Measurements from ENCODE around the gene IGF1R.

The IGF1R gene

DNA sequence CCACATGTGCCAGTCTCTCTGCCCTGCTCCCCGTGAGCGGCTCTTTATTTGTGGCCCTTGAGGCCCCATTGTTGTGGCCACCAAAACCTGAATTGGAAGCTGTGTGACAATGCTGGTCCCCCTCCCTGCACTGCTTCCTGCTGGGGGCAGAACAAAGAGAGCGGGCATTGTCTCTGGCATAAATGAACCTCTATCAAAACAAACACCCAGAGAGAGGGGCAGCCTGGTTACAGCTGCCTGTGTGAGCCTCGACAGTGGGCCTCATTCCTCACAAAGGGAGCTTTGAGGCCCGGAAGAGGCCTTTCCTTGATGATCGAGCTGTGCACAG is 152.9 kb downstream of the IGF1R start:
- no peak for FAIRE-seq

DNA sequence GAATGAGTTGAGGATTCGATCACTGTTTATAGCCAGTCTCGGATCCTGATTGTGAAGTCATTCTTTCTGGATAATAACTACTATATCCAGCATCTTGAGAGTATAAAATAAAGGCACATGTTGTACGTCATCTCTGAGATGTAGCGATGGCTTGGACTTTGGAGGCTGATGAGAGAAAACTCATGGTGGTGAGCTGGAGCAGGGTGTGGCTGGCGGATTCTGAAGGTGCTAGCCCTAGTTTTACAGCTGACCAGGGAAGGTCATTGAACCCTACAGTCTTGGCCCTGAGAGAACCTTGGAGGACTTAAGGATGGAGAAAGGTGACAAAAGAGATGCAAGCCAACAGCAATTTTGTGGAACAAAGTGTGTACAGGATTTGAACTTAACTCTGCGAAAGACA is 153.8 kb downstream of the IGF1R start:
- FAIRE-seq: no peak

DNA sequence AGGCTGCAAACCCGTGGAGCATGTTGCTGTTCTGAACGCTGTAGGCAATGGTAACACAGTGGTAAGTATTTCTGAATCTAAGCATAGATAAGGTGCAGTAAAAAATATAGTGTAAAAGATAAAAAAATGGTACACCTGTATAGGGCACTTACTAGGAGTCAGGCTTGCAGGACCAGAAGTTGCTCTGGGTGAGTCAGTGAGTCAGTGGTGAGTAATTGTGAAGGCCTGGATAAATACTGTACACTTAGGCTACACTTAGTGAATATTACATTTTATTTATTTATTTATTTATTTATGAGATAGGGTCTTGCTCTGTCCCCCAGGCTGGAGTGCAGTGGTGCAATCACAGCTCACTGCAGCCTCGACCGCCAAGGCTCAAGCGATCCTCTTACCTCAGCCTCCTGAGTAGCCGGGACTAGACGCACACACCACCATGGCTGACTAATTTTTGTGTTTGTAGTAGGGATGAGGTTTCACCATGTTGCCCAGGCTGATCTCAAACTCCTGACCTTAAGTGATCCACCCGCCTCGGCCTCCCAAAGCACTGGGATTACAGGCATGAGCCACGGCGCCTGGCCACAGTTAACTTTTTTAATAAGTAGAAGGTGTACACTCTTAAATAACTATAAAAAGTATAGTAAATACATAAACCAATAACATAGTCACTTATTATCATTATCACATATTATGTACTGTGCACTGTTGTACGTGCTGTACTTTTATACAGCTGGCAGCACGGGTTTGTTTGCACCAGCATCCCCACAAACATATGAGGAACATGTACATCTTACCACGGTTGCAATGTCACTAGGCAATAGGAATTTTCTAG is 155.1 kb downstream of the IGF1R start:
- no peak for FAIRE-seq

DNA sequence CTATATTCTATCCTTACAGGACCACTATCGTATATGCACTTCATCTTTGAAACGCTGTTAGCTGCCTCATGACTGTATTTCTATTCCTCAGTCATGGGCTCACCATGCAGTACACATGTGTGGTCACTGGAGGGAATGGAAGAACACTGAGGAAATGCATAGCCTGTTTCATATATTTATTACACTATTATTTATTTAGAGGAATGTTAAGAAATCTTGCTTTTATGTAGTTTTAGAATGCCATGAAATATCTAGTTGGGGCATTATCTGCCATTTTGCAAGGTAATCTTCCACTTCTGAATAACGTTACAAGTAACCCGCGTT is 155.7 kb downstream of the IGF1R start:
- no peak for FAIRE-seq

DNA sequence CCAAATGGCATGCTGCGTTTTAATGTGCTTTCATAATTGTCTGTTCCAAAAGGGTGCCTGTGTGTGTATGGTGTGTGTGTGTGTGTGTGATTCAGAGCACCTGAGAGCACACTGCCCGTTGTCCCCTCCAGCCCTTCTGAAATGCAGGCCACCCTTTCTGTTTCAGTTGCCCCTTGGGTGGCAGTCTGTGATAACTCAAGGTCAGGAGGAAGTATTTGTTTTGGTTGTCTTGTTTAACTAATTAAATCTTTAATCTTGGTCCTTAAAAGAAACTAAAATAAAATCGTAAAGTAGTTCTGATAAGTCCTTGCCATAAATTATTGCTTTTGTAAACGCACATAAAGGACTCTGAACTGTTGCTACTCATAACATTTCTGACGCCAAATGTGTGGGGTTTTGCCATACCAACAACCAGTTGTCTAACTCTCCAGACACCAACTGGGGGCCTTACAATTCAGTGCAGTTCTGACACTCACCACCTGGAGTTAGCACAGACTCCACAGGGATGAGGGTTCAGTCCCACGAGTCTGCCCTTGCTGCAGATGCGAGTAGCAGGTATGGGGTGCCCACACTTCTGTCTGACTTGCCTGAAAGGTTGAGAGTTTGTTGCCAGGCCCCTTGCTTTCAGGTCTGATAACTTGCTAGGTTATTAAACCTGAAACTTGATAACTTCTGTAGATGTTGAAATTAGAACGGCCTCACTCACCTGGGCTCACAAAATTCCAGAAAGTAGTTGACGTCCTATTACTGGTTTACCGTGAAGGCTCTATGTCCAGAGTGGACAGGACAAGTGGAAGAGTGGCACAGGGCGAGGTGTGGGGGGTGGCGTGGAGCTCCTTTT is 157.3 kb downstream of the IGF1R start:
- peak; percentile 13 for FAIRE-seq

DNA sequence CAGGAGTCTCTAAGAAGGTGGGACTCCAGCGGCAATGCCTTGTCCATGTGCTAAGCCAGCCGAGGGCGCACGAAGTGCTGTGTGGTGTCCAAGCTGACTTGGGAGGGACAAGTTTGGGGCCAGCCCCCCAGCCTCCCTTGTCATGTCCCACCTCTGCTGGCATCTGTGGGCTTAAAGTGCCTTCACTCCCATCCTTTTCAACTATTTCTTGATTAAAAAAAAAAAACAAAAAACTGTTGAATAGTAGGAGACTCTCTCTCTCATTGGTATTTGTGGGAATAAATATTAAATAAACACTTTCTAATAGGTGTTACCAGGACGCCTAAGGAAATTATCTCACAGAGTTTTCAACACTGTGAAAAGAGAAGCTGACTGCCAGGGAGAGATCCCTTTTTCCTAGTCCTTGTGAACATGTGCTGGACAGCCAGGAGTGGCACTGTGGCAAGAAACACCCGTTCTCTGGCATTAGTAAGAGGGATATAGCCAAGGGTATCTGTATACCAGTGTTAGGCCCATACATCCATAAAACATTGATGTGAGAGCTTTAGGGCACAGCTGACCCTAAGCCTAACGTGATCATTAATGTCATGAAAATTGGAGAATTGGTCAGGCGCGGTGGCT is 158.0 kb downstream of the IGF1R start:
- no peak for FAIRE-seq

DNA sequence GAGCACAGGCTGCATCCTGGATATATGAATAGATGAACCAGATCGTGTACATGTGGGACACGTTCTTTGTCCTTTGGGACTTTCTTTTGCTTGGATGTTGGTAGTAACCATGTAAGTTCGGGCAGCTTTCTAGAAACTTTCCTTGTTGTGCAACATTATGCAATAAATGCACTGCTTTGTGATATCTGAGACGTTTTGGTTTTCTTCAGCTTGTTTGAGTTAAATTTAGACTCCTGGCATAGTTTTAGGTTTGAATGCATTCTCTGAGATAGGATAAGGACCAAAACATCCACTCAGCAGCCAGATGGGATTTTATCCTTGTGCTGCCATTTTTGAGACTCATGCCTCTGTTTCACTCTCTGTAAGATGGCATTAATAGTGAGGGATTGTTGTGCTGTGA is 158.9 kb downstream of the IGF1R start:
- FAIRE-seq: no peak

DNA sequence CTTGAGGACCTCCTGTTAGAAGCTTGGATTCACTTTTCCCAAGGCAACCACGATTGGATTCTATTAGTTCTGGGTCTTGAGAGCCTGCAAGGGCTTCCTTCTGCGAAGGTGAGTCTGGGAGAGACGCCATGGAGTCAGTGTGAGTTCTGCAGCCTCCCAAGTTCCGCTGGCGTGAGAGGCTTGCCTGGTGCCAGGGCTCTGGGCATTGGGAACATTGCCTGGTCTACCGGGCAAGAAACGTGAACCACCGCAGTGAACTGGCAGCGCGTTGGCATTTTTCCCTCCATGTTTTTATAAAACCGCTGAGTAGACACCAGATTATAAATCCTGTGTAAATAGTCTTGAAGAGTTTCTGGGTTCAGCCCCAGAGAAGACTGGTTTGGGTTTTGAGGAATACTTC is 160.9 kb downstream of the IGF1R start:
- no peak for FAIRE-seq

DNA sequence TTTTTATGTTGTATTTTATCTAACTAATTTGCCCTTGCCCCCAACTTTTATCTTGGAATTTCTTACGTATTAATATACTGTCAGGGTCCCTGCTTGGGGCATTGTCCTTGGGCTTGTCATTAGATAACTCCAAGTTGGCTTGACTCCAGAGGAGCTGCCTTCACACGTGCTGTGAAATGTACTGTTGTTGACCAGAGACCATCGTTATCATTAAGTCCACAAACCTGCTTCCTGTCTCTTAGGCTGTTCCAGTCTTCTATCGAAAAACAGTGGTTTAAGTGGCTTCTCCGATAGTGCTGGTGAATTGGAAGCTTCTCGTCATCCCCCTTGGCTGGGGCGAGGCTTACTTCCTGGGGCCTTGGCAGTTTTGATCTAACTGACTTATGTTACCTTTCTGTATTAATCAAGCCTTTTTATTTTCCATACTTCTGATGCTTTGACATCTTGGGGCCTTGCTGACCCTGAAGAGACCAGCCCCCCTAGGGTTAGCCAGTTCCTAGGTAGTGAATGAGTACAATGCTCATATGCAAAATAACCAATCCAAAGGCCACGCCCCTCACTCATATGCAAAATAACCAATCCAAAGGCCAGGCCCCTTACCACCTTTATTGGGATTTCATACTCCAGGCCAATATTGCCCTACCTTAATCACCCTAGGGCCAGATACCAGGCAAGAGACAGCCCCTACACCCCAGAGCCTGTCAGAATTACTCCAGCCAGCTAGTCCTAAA is 164.5 kb downstream of the IGF1R start:
- no peak for FAIRE-seq

DNA sequence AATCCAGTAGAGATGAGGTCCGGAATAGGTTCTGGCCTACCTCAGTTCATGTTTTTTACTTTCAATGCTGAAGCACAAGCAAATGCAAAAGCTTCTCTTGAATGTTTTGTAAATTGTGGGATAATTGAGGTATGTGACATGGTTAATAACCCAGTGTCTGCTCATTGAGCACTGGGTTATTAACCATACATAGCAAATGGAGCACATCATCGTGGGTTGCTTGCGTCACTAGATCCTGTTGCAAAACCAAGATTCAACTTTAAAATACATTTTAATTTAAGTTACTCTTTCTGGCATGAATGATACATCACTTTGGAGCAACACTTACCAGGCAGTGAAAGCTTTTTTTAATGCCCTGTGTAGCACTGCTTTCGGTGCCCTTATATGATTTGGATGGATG is 165.6 kb downstream of the IGF1R start:
- FAIRE-seq: no peak

DNA sequence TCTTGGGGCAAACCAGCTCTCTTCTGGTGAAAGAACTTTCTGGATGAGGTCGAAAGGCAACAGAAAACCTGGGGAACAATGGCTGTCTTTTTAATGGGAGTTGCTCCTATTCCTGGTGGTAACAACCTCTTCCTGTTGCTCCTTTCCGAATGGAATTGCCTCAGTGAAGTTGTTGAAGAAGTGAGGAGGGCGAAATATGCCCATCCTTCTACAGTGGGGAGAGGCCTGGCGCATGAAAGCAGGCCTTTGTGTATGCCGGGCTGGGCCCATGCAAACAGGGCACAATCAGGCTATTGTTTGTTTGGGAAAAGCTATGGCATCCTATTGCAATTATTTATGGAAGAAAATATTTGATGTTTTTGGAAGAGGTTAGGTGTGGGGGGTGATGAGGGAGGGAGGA is 166.9 kb downstream of the IGF1R start:
- no peak for FAIRE-seq

DNA sequence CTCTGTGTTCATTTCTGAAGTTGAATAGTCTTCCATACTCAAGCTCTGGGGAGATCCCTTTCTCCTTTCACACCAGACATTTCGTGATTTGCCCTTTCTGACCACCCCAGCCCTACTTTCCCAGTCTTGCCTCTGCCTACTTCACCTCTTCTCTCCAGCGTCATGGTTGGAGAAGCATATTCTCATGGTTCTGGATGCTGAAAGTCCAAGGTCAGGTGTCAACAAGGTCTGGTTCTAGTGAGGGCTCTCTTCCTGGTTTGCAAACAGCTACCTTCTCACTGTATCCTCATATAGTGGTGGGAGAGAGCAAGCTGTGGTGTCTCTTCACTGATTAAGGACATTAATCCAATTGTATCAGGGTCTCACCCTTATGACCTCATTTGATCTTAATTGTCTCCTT is 169.4 kb downstream of the IGF1R start:
- no peak for FAIRE-seq

DNA sequence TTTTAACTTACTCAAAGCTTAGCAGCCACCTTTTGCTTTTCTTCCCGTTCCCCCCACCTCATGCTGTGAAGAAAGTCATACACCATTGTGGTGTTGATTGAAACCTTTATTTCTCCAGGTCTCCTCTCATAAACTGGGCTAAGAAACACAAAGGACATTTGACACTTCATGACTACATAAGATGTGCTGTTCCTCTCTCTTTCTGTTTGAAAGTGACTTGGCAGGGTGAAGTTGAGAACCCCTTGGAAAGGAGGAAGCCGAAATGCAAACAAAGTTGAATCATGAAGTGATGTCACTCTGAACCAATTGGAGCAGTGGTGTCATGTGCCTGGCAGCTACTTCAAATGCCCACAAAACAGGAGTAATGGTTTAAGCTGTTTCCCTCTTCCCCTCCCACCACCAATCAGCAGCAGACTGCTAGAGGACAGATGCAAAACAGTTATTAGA is 174.7 kb downstream of the IGF1R start:
- FAIRE-seq: no peak

DNA sequence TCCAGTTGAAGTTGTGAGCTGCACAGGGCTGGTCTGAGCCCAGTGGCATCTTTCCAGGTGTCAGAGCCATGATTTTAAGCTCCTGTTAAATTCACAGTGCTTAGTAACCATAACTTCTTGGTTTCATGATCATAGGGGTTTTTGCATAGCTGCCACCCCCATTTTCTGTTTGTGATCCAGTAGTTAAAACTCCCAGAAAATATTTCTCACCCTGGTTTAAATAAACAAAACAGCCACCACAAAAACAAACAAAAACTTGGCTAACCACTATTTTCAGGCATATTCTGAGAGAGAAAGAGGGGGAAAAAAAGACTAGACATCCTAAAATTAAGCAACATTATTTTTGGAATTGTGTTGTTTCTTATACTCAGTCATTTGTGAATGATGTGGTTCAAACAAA is 175.3 kb downstream of the IGF1R start:
- FAIRE-seq: no peak

DNA sequence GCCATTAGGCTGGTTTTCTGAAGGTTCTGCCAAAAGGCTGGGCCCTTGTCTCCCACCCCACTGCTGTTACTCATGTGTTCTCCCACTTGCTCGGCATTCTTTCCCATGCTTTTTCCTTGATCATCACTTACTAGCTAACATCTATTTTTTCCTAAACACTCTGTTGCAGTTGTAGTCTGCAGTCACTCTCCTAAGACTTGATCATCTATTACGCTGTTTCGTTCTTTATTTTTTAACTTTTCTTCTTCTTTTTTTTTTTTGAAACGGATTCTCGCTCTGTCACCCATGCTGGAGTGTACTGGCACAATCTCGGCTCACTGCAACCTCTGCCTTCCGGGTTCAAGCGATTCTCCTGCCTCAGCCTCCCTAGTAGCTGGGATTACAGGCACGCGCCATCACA is 176.3 kb downstream of the IGF1R start:
- FAIRE-seq: no peak

DNA sequence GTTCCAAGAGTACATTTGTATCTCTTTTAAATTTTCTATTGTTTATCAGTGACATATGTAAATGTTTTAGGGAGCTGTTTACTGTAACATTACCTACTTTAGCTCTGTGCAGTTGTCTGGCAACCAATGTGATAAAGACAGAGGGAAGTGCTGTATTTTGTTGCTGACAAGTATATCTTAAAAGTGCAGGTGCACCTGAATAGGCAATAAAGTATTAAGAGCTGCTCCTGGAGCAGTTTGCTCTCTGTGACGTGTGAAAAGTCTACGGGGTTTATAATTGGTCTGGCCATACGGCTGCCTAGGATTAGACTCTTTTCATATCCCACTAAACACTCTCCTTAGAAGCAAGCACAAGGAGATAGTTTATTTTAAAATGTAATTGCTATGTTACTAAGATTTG is 178.3 kb downstream of the IGF1R start:
- no peak for FAIRE-seq

DNA sequence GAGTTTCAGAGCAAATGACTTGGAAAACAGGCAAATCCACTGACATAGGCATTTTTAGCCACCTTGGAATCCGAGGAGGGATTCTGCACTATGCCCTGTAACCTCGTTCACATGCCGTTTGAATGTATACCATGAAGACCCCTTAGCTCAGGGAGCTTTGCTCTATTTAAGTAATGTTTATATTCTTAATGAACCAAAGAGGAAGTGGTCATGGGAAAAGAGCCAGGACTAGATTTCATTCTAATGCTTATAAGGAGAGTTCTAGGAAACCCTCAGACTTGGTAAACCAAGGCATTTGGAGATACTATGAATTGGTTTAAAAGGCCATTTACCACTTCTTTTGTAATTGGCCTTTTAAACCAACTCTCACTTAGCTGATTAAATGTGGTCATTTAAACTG is 178.9 kb downstream of the IGF1R start:
- no peak for FAIRE-seq

DNA sequence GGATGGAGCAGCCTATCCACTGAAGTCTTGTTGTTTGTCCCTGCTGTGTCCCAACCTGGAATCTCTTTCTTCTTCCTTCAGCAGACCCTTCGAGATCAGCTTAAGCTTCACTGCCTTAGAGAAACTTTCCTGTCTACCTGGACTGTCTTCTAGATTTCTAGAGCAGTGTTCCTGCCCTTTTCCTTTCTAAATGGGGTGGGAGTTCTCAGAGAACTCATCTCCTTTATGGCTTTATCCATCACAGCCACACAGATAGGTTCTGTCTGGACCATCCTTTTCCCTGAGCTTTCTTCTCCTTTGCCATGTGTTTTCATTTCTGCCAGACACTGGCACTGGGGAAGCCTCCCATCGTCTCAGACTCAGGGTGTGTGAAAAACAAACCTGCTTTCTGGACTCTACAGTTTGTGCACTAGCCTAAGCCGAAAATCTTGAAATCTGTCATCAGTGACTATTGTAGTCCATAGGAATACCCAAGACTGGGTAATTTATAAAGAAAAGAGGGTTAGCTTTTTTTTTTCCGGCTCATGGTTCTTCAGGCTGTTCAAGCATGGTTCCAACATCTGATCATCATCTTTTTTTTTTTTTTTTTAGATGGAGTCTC is 181.8 kb downstream of the IGF1R start:
- no peak for FAIRE-seq

DNA sequence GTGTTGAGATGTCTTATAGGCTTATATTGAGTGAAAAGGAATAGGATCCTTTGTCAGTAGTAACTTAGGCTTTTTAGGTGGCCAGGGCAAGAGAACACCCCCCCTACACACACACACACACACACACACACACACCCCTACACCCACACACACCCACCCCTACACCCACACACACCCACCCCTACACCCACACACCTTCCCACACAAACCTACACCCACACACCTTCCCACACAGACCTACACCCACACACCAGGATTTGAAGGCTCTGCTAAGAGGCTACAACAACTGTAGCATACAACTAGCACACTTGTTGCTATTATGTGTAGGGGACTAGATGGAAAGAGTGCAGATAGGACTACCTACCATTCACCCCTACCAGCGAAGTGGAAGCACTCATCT is 186.6 kb downstream of the IGF1R start:
- no peak for FAIRE-seq

DNA sequence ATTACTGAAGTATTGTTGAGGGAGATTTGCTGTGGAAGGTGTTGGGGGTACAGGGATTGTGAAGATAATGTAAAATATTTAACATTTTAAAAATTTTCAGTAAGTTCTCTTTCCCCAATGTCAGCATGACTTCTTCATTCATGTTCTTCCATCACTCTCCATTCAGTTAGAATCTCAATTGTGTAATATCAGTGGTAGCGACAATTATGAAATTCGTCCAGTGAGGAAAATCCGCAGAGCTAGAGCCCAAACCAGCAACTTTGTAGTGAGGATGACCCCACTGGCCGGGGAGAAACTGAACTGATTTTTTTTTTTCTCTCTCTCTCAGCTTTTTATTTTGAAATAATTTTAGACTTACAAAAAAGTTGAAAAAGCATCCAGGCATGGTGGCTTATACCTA is 187.5 kb downstream of the IGF1R start:
- FAIRE-seq: no peak

DNA sequence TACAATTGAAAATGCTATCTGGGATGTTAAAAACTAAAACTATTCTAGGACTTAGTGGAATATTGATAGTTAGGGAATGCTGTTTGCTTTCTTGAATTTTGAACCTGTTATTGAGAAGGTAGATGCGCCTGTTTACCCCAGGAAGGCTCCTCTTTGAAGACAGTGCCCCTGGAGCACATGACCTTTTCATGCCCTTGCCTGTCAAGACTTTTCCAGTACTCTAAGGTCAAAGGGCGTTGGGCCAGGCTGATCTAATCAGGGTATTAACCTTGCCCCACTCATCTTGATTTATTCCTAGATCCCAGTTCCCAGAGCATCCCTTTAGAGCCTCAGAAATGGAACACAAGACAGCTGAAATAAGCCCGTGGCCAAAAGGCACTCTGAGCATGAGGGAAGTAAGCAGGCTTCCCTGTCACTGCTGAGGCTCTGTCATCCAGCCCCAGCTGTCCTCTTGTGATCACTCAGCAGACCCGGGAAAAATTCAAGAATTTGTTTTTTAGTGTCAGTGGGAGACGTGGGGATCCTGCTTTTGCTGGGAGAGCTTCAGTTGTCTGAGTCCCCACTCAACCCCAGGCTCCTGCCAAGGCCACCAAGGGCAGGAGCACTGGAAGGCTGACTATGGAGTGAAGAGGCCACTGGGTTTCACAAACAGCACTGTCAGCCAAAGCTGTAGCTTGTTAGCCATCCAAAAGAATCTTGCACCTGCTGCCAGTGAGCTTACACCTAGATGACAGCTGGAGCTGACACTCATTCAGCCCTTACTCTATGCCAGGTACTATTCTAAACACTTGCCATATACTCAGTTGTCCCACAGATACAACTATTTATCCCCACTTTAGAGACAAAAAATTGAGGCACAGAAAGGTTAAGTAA is 190.3 kb downstream of the IGF1R start:
- no peak for FAIRE-seq

DNA sequence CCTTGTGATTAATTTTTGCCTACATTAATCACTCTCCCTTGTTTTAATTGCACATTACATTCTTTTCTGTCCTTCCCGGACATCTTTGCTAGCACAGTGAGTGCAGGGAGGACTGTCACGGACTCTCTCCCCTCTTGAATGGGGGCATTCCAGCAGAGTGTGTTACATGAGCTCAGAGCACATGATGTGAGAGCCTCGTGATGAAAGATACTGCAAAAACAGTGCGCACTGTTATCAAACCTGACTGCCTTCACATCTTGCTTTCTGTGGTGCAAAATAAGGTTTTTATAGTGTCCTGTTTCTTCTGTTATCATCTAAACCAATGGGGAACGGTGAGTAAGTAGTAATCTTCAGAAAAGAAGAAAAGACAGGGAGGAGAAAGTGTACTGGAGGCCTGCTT is 191.7 kb downstream of the IGF1R start:
- no peak for FAIRE-seq
